ENCODE measurements around the gene CGB2. TPM values are rescaled to one million over a fixed set of nuclear protein-coding genes. Genes with fewer than 3 reads are reported as not detected.

Gene CGB2
- total RNA-seq, 1 experiment from 2014 or later = 0.77 TPM

DNA sequence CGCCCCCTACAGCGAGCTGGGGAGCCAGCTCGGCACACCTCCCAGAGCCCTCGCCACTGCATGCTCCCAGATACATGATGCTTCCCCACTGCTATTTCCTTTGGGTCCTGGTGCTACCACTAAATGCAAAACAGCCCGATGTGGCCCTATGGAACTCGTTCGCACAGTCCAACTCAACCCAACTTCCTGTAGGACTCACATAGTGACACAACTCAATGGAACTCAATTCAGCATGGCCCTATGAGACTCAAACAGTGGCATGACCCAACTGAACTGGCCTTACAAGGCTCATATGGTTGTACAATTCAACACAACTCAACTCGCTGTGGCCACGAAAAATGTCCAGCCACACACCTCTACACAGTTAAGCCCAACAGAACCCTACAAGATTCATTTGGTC, 37.3 kb downstream of the CGB2 start:
- H3K9ac ChIP-seq (ENCODE audit: extremely low read depth, insufficient read length, low read length) = no peak overlapping the region
- no peaks in the 10 kb centered on the region for H3K9me3 ChIP-seq (ENCODE audit: control insufficient read depth, low read depth, low read length)
- no peak overlapping the region for H2BK12ac ChIP-seq (ENCODE audit: insufficient read length, low read depth, low read length)
- DNase-seq = no peak
- no peak overlapping the region for H2AK5ac ChIP-seq (ENCODE audit: insufficient read length, low read length)
- H2BK15ac ChIP-seq (ENCODE audit: low read depth, low read length) = no peak overlapping the region
- peaks cover 2% of the 10 kb centered on the region; the same call in 1 of the 2 replicates for H3K4me1 ChIP-seq (ENCODE audit: insufficient read depth, low read length)
- Mint-ChIP-seq H3K4me1 (peaks cover 23 to 50% of the 10 kb centered on the region in 2 experiments), H3K27me3 (ENCODE audit: low read depth) (peaks cover 87% of the 10 kb centered on the region), H3K27ac (no peak overlapping the region), H3K4me3 (no peak overlapping the region), H3K9me3 (peaks cover 9 to 18% of the 10 kb centered on the region in 2 experiments; a peak in 4 of 5 replicates), H3K36me3 (ENCODE audit: insufficient read depth in 1 of 3, low read depth in 3 of 3) (peaks cover 0 to 4% (median 3%) of the 10 kb centered on the region in 3 experiments; a peak in 3 of 7 replicates)
- no peak overlapping the region for H3K56ac ChIP-seq (ENCODE audit: insufficient read length, low read depth, low read length)
- H2BK120ac ChIP-seq (ENCODE audit: low read depth, low read length, poor library complexity, severe bottlenecking) = no peak overlapping the region
- no peak overlapping the region for H3K23ac ChIP-seq (ENCODE audit: insufficient read length, low read depth, low read length)
- no peaks in the 10 kb centered on the region for H4K20me1 ChIP-seq (ENCODE audit: control insufficient read depth, insufficient read depth, insufficient read length)
- H3K27me3 ChIP-seq (ENCODE audit: insufficient read depth, low read length) = peaks cover 49% of the 10 kb centered on the region
- H2BK20ac ChIP-seq (ENCODE audit: low read depth, low read length, poor library complexity, severe bottlenecking) = no peak overlapping the region
- no peak overlapping the region for H4K8ac ChIP-seq (replicated peaks; ENCODE audit: insufficient read length, low read depth, low read length)
- H3K14ac ChIP-seq (ENCODE audit: insufficient read depth, low read length) = no peak overlapping the region
- H2AFZ ChIP-seq (ENCODE audit: low read length) = no peak overlapping the region
- no peak overlapping the region for H3K18ac ChIP-seq (ENCODE audit: insufficient read length, low read depth, low read length)
- no peak overlapping the region for H3K4ac ChIP-seq (ENCODE audit: low read depth, low read length)
- no peak overlapping the region for H3K4me2 ChIP-seq (ENCODE audit: insufficient read depth, insufficient read length, low read length)
- H3K79me2 ChIP-seq (ENCODE audit: insufficient read depth, low read length) = no peaks in the 10 kb centered on the region
- peaks cover 3% of the 10 kb centered on the region for H3K23me2 ChIP-seq (ENCODE audit: insufficient read length, low read depth, low read length, poor library complexity, severe bottlenecking)
- no peak overlapping the region for H4K91ac ChIP-seq (ENCODE audit: insufficient read length, low read depth, low read length)
- H4K5ac ChIP-seq (ENCODE audit: insufficient read length, low read depth, low read length) = no peak overlapping the region
- H2BK5ac ChIP-seq (ENCODE audit: insufficient read length, low read length) = no peak overlapping the region
- H3K79me1 ChIP-seq (ENCODE audit: insufficient read depth, low read depth, low read length, poor library complexity, severe bottlenecking) = no peaks in the 10 kb centered on the region
- TF ChIP-seq, protein P1, sequence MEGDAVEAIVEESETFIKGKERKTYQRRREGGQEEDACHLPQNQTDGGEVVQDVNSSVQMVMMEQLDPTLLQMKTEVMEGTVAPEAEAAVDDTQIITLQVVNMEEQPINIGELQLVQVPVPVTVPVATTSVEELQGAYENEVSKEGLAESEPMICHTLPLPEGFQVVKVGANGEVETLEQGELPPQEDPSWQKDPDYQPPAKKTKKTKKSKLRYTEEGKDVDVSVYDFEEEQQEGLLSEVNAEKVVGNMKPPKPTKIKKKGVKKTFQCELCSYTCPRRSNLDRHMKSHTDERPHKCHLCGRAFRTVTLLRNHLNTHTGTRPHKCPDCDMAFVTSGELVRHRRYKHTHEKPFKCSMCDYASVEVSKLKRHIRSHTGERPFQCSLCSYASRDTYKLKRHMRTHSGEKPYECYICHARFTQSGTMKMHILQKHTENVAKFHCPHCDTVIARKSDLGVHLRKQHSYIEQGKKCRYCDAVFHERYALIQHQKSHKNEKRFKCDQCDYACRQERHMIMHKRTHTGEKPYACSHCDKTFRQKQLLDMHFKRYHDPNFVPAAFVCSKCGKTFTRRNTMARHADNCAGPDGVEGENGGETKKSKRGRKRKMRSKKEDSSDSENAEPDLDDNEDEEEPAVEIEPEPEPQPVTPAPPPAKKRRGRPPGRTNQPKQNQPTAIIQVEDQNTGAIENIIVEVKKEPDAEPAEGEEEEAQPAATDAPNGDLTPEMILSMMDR (conservative IDR thresholded peaks at IDR 0.05) = no peak
- WGBS (ENCODE audit: extremely low coverage, insufficient read length, low lambda C conversion rate) = no CpG with 5 or more reads among the region's 9 CpGs
- H3K27ac ChIP-seq (ENCODE audit: insufficient read length, low read depth, low read length) = no peak overlapping the region
- H3T11ph ChIP-seq (ENCODE audit: low read length) = no peak overlapping the region

Data from H9 (cell line).